Muscle of leg (tissue), 11 donors: Measurements from ENCODE around the gene LDHAL6B. TPM values are rescaled to one million over a fixed set of nuclear protein-coding genes. Genes with fewer than 3 reads are reported as not detected.

Source experiments
- DNase-seq: peaks from one replicate; pipeline ENCODE4 v3.0.0; 2013
- H3K27ac ChIP-seq: one replicate; pipeline ENCODE4 v1.5.1; 2013; ENCODE audit warnings: mild to moderate bottlenecking, low read length, control low read depth
- H3K27me3 ChIP-seq: one replicate; pipeline ENCODE4 v1.6.1; 2013; ENCODE audit warnings: low read length; ENCODE audit not compliant: control insufficient read depth, insufficient read depth
- H3K36me3 ChIP-seq: one replicate; pipeline ENCODE4 v1.6.1; 2013; ENCODE audit warnings: low read length; ENCODE audit not compliant: control insufficient read depth, insufficient read depth
- H3K4me1 ChIP-seq: one replicate; pipeline ENCODE4 v1.6.1; 2013; ENCODE audit warnings: low read length; ENCODE audit not compliant: control insufficient read depth, insufficient read depth
- H3K4me3 ChIP-seq: one replicate; pipeline ENCODE4 v1.5.1; 2013; ENCODE audit warnings: low read length, control low read depth
- H3K9me3 ChIP-seq: replicated peaks from 2 replicates; pipeline ENCODE4 v1.6.1; 2013; ENCODE audit warnings: low read depth, low read length; ENCODE audit not compliant: control insufficient read depth
- WGBS: methylation state at CpG from one replicate; pipeline ENCODE4 v1.1.5; 2013; ENCODE audit warnings: missing lambda C conversion rate; ENCODE audit not compliant: insufficient coverage; 5-methylcytosine and 5-hydroxymethylcytosine counted together
- polyA plus RNA-seq, 8 donors: library from polyadenylated mRNA; unstranded; fragments of 120-200 nt; gene quantifications; one replicate each; pipeline versions ENCODE4 v1.2.1 to v1.2.3, GENCODE V29; 2013; ENCODE audit warnings: inconsistent platforms in 1 of 8, low replicate concordance in 1 of 8; ENCODE audit not compliant: insufficient read length in 8 of 8, insufficient read depth in 1 of 8
- total RNA-seq: library from RNA; stranded (reverse); fragments of 120-200 nt; gene quantifications from one replicate; pipeline ENCODE4 v1.2.4, GENCODE V29; 2013

LDHAL6B gene
- total and polyA plus RNA-seq, 9 donors = 0.07 to 0.14 (median 0.12) TPM; not detected in 6

DNA sequence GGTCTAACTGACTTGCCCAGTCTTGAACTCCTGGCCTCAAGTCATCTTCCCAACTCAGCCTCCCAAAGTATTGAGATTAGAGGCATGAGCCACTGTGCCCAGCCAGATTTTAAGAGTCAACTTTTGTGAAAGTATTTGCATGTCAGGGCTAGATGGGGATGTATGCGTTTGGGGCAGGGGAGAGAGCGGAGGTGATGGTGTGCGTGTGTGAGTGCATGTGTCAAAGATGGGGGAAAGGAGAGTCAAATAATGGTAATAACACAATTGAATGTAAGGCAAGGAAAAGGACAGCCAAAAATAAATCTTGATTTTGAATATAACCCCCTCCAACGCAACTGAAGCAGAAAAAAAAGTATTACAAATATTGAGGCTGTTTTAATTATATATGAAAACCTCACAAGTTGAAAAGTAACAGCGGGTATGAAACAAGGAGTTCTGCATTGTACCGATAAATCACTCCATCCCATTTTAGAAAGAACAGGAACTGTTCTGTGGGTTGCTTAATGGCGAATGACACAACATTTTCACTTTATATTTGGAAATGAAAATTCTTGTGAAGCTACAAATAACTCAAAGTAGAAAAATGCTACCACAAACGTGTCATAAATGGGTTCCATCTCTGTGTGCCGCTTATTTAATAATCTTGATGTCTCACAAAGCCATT is 29.9 kb upstream of the LDHAL6B start:
- no peak for DNase-seq
- no peak overlapping the region for H3K27ac ChIP-seq
- no peak overlapping the region for H3K4me3 ChIP-seq
- H3K9me3 ChIP-seq = peaks cover 6% of the 10 kb centered on the region
- 90% methylated on average over 2 of the region's 9 CpGs for WGBS
- peaks cover 5% of the 10 kb centered on the region for H3K36me3 ChIP-seq
- no peaks in the 10 kb centered on the region for H3K27me3 ChIP-seq
- peaks cover 27% of the 10 kb centered on the region for H3K4me1 ChIP-seq

DNA sequence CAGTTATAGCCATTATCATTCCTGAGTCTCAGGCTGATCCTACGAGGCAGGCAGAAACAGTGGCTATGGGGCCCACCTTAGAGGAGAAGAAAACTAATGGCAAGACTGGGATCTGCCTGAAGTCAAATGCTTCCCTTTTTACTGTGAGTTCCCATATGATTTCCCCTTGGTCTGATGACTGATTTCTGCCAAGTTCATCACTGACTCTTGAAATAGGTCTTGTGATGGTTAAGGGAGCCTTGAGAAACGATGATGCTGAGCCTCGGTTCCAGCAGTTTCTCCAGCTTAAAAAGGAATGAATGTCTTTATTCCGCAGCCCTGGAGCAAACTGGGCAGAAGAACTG is 29.4 kb upstream of the LDHAL6B start:
- peaks cover 27% of the 10 kb centered on the region for H3K4me1 ChIP-seq
- H3K27ac ChIP-seq = peak overlapping the region; percentile 67
- H3K36me3 ChIP-seq = peaks cover 6% of the 10 kb centered on the region
- DNase-seq = peak; percentile 59
- no peak overlapping the region for H3K4me3 ChIP-seq
- H3K27me3 ChIP-seq = no peaks in the 10 kb centered on the region
- WGBS = 79% methylated on average over 3 of the region's 4 CpGs
- peaks cover 9% of the 10 kb centered on the region for H3K9me3 ChIP-seq

DNA sequence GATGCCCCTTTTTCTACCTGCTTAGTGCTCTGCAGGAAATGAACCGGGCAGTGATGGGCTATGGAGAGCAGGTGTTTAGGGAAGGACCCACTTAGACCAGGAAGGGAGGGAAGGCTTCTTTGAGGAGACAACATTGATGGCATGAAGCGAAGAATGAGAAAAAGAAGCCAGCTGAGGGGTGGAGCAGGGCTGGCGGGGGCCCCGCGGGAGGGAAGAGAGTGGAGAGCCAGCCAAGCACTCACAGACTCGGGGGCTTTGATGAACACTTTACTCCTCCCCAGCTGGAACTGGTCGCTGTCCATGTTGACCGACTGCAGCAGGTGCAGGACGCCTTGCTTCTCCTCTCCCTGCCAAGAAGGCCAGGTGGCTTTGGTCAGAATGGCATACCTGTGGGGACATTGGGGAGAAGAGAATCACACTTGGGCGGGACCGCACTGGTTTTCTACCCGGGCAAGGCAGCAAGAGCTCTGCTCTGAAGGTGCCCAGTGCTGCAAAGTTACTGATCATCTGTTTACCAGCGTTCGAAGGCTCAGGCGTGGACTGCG is 28.4 kb upstream of the LDHAL6B start:
- no peak overlapping the region for H3K4me3 ChIP-seq
- 58% methylated on average over 9 of the region's 16 CpGs for WGBS
- H3K9me3 ChIP-seq = peaks cover 12% of the 10 kb centered on the region
- H3K27me3 ChIP-seq = no peaks in the 10 kb centered on the region
- peak overlapping the region; percentile 67 for H3K27ac ChIP-seq
- peaks cover 27% of the 10 kb centered on the region for H3K4me1 ChIP-seq
- H3K36me3 ChIP-seq = peaks cover 9% of the 10 kb centered on the region
- peak; percentile 75 for DNase-seq

DNA sequence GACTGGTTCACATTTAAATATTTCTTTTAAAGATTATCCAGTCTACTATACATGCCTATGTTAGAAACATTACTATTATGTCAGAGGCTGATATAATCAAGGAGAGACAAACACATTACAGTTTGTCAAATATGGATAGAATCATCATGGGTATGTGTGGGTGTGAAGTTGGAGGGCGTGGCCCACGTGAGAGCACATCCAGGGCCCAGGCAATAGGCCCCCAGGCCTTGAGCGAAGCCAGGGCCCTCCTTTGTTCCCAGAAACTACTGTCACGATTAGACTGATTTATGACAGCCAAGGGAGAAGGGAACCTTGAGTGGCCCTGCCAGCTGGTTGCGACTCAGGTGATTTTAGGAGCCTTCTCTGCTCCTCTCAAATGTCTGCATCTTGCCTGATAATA is 26.9 kb upstream of the LDHAL6B start:
- H3K36me3 ChIP-seq = peaks cover 13% of the 10 kb centered on the region
- no peak for DNase-seq

DNA sequence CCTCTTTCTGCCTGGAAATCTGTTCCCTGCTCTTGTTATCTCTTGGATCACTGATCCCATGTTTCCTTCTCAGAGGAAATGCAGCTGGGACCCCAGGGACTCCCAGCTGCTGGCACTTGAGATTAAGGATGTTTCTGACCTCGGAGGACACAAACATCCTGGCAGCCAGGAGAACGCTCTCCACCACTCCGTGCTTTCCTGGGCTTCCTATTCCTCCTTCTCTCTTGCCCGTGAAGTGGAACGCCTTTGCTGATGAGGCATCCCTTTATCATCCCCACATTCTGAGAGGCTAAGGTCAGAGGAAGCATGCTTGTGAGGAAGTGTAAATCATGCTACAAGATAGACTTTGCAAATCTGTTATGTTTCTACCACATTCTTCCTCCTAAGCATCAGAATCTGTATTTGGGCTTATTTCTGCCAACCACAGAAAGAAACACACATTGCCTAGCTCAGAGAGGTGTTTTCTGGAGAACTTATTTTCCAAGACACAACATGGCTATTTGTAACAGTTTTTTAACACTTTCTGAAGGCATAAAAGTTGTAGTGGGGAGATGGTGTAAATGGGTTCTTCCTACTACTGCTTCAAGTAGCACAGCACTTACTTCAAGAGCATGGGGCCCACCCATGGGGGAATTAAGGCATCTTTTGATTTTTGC is 25.6 kb upstream of the LDHAL6B start:
- Histone ChIP-seq H3K9me3 (peaks cover 12% of the 10 kb centered on the region), H3K4me3 (no peak overlapping the region), H3K27ac (no peak overlapping the region), H3K4me1 (peaks cover 19% of the 10 kb centered on the region), H3K36me3 (peaks cover 13% of the 10 kb centered on the region), H3K27me3 (no peaks in the 10 kb centered on the region)
- no peak for DNase-seq
- WGBS = 83% methylated on average over 1 of the region's 5 CpGs

More for the DNA sequence above, 26.9 kb upstream of the LDHAL6B start:
- Histone ChIP-seq H3K4me1 (peaks cover 25% of the 10 kb centered on the region), H3K9me3 (peaks cover 12% of the 10 kb centered on the region), H3K27me3 (no peaks in the 10 kb centered on the region), H3K27ac (no peak overlapping the region), H3K4me3 (no peak overlapping the region)
- 77% methylated on average over 3 of the region's 5 CpGs for WGBS

DNA sequence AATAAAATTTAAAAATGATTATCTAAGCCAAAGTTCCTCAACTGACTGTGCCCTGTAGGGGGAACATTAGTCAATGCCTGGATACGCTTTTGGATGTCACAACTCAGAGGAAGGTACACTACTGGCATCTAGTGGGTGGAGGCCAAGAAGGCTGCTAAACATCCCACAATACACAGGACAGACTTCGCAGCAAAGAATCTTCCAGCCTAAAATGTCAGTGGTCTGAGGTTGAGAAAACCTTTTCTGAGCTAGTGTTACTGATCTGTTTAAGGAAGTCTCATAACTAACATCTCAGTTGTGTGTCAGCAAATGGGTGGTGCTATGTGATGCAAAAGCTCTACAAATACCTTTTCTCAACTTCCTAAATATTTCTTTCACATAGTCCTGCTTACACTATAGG is 20.9 kb upstream of the LDHAL6B start:
- H3K27ac ChIP-seq = no peak overlapping the region
- no CpG with 5 or more reads among the region's 2 CpGs for WGBS
- H3K4me1 ChIP-seq = no peaks in the 10 kb centered on the region
- peaks cover 26% of the 10 kb centered on the region for H3K36me3 ChIP-seq
- peaks cover 12% of the 10 kb centered on the region for H3K9me3 ChIP-seq
- DNase-seq = no peak
- H3K4me3 ChIP-seq = no peak overlapping the region
- no peaks in the 10 kb centered on the region for H3K27me3 ChIP-seq

DNA sequence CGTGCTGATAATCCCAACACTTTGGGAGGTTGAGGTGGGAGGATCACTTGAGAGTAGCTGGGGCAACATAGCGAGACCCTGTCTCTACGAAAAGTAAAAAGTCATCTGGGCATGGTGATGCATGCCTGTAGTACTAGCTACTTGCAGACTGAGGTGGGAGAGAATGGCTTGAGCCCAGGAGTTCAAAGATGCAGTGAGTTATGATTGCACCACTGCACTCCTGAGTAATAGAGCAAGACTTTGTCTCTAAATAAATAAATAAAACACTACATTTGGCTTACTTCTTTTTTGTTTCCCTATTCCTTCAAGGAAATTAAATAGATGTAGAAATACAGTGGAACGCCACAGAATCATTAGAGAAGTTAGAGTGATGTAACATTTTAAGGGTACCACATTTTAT is 20.1 kb upstream of the LDHAL6B start:
- Histone ChIP-seq H3K27me3 (no peaks in the 10 kb centered on the region), H3K36me3 (peaks cover 24% of the 10 kb centered on the region), H3K4me3 (no peak overlapping the region), H3K9me3 (peaks cover 9% of the 10 kb centered on the region), H3K27ac (no peak overlapping the region), H3K4me1 (no peaks in the 10 kb centered on the region)
- DNase-seq = no peak
- WGBS = 91% methylated on average over 3 of the region's 4 CpGs

DNA sequence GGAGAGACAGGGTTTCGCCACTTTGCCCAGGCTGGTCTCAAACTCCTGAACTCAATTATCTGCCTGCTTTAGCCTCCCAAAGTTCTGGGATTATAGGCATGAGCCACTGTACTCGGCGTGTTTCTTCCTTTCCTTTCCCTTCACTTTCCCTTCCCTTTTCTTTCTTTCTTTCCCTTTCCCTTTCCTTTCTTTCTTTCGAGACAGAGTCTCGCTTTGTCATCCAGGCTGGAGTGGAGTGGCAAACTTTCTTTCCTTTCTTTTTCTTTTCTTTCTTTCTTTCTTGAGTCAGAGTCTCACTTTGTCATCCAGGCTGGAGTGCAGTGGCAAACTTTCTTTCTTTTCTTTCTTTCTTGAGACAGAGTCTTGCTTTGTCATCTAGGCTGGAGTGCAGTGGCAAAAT is 17.4 kb upstream of the LDHAL6B start:
- Histone ChIP-seq H3K36me3 (peaks cover 34% of the 10 kb centered on the region), H3K27me3 (no peaks in the 10 kb centered on the region), H3K4me1 (no peaks in the 10 kb centered on the region), H3K9me3 (no peaks in the 10 kb centered on the region), H3K27ac (no peak overlapping the region), H3K4me3 (no peak overlapping the region)
- DNase-seq = no peak
- 100% methylated on average over 5 of the region's 5 CpGs for WGBS

DNA sequence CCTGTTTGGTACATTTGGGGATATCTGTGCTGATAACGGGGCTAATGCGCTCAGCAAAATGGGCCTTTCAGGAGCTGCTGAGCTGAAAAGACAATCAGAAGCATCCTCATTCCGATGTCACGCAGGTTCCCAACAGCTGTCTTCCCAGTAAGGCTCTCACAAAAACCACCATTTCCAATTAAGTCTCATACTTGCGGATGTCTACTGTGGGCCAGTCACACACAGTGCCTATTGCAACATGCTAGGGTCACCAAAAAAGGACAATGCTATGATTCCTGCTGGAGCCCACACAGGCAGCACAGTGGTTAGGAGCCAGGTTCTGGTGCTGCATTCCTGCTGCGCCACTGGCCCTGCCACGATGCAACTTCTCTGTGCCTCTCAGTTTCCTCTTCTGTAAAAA is 16.4 kb upstream of the LDHAL6B start:
- H3K9me3 ChIP-seq = no peaks in the 10 kb centered on the region
- 92% methylated on average over 5 of the region's 7 CpGs for WGBS
- peaks cover 40% of the 10 kb centered on the region for H3K36me3 ChIP-seq
- no peak overlapping the region for H3K27ac ChIP-seq
- no peak for DNase-seq
- H3K4me1 ChIP-seq = no peaks in the 10 kb centered on the region
- no peaks in the 10 kb centered on the region for H3K27me3 ChIP-seq
- no peak overlapping the region for H3K4me3 ChIP-seq

DNA sequence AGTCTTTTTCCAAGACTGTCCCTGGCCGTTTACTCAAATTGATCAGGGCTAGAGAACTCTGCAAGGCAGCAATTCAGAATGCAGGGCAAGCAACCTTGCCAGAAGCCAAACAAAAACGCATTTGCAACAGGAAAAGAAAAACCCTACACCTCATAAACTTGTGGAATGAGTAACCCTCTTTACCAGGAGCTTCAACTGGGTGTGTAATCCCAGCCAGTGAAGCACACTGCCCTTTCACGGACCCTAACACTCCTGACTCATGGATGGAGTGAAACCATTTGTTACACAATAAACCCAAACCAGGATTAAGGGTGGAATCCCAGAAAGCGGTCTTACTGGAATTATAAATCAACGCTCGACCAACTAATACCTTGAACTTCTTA is 14.8 kb upstream of the LDHAL6B start:
- no peaks in the 10 kb centered on the region for H3K4me1 ChIP-seq
- H3K9me3 ChIP-seq = no peaks in the 10 kb centered on the region
- no peaks in the 10 kb centered on the region for H3K27me3 ChIP-seq
- DNase-seq = no peak
- H3K36me3 ChIP-seq = peaks cover 40% of the 10 kb centered on the region
- no peak overlapping the region for H3K27ac ChIP-seq
- H3K4me3 ChIP-seq = no peak overlapping the region
- no CpG with 5 or more reads among the region's 6 CpGs for WGBS
